Tibial nerve (tissue), 4 donors: ENCODE results near the gene FKBP8. TPM values are rescaled to one million over a fixed set of nuclear protein-coding genes. Genes with fewer than 3 reads are reported as not detected.

Experiments
- DNase-seq, 2 donors: peaks; one replicate each; pipeline ENCODE4 v3.0.0-alpha.2; 2019; ENCODE audit warnings: low spot score in 2 of 2
- H3K27ac ChIP-seq, 4 donors: fragments of 200-600 bp; sonication (generic) in 3 of 4; one replicate each; pipeline ENCODE4 v1.5.1; 2017 to 2019; ENCODE audit warnings: mild to moderate bottlenecking in 1 of 4
- H3K27me3 ChIP-seq, 2 donors: fragments of 200-600 bp; sonication (generic) in 1 of 2; one replicate each; pipeline versions ENCODE4 v1.5.1 to v1.6.0; 2017 to 2019
- H3K36me3 ChIP-seq, 3 donors: fragments of 200-600 bp; sonication (generic); one replicate each; pipeline ENCODE4 v1.5.1; 2018 to 2019
- H3K4me1 ChIP-seq, 4 donors: fragments of 200-600 bp; sonication (generic) in 3 of 4; one replicate each; pipeline ENCODE4 v1.5.1; 2017 to 2019
- H3K4me3 ChIP-seq, 4 donors: fragments of 200-600 bp; sonication (generic) in 3 of 4; one replicate each; pipeline ENCODE4 v1.5.1; 2017 to 2019; ENCODE audit warnings: mild to moderate bottlenecking in 1 of 4, moderate library complexity in 1 of 4
- H3K9me3 ChIP-seq, 4 donors: fragments of 200-600 bp; sonication (generic) in 3 of 4; one replicate each; pipeline ENCODE4 v1.5.1; 2017 to 2019
- EP300 ChIP-seq, 2 donors: sonication (generic); formaldehyde crosslinking; IDR thresholded peaks; one replicate each; pipeline ENCODE4 v1.6.1; 2017; ENCODE audit warnings: antibody characterized with exemption in 2 of 2, mild to moderate bottlenecking in 1 of 2
- POLR2A ChIP-seq, 2 donors: fragments of 450-650 bp; IDR thresholded peaks; one replicate each; pipeline ENCODE4 v1.6.1; 2017; ENCODE audit warnings: antibody characterized with exemption in 2 of 2, mild to moderate bottlenecking in 2 of 2, moderate library complexity in 2 of 2
- WGBS, 2 donors: methylation state at CpG; one replicate each; pipeline ENCODE4 v1.1.5; 2018; 5-methylcytosine and 5-hydroxymethylcytosine counted together
- total RNA-seq, 4 donors: library from RNA; depleted of rRNA; stranded (reverse); fragments of >200 nt; gene quantifications; one replicate each; pipeline ENCODE4 v1.1.0, GENCODE V29; 2016
- TF ChIP-seq, protein P1 (sequence below), 5 experiments: fragments of 200-600 bp in 3 of 5; fragments of 450-650 bp in 2 of 5; sonication (generic) in 3 of 5; IDR thresholded peaks; one replicate each; pipeline ENCODE4 v1.5.1; 2016 to 2019; ENCODE audit warnings: antibody characterized with exemption in 5 of 5, mild to moderate bottlenecking in 3 of 5, moderate library complexity in 2 of 5

The FKBP8 gene
- total RNA-seq, 4 donors from 2014 or later: 391 to 451 (median 434) TPM

DNA sequence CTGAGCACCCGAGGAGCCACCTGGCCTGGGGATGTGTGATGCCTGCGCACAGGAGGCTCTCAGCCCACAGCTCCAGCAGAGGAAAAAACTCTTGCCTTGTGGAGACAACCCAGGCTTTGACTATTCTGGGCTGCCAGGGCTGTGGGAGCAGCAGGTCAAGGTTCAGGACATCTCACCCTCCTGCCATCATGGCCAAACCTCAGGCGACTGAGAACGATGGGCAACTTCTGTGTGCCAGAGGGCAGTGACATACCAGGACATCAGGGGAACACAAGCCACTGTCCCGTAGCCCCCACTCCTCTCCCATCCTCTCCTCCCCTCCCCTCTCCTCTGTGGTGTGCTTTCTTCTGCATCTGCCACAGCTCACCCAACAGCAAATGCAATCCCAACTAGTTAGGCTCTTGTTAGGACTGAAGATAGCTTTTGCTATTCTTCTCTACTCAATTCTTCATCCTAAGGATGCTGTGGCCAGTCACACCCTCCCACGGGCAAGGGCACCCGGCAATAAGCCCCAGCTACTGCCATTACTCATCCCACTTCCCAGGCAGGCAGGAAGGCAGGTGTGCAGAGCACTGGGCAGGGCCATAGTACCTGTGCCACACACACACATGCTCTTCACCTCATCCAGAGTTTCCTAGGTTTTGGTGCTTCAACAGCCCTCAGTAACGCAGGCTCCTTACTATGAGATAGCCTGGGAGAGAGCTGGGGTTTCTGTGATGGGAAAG lies 38.3 kb downstream of the FKBP8 start:
- Histone ChIP-seq H3K27ac (peak overlapping the region in 3 of 4 donors; percentile 40 to 78 (median 58)), H3K4me1 (peaks cover 0 to 99% (median 83%) of the 10 kb centered on the region in 4 donors), H3K27me3 (no peaks in the 10 kb centered on the region), H3K36me3 (no peaks in the 10 kb centered on the region), H3K4me3 (no peak overlapping the region), H3K9me3 (no peaks in the 10 kb centered on the region)
- 62 to 65% methylated on average over 8 of the region's 8 CpGs for WGBS, 2 donors
- no peak for DNase-seq
- no peak for TF ChIP-seq EP300 (IDR thresholded peaks at IDR 0.05)
- TF ChIP-seq, protein P1, sequence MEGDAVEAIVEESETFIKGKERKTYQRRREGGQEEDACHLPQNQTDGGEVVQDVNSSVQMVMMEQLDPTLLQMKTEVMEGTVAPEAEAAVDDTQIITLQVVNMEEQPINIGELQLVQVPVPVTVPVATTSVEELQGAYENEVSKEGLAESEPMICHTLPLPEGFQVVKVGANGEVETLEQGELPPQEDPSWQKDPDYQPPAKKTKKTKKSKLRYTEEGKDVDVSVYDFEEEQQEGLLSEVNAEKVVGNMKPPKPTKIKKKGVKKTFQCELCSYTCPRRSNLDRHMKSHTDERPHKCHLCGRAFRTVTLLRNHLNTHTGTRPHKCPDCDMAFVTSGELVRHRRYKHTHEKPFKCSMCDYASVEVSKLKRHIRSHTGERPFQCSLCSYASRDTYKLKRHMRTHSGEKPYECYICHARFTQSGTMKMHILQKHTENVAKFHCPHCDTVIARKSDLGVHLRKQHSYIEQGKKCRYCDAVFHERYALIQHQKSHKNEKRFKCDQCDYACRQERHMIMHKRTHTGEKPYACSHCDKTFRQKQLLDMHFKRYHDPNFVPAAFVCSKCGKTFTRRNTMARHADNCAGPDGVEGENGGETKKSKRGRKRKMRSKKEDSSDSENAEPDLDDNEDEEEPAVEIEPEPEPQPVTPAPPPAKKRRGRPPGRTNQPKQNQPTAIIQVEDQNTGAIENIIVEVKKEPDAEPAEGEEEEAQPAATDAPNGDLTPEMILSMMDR (IDR thresholded peaks at IDR 0.05): no peak
- TF ChIP-seq POLR2A (IDR thresholded peaks at IDR 0.05): no peak

DNA sequence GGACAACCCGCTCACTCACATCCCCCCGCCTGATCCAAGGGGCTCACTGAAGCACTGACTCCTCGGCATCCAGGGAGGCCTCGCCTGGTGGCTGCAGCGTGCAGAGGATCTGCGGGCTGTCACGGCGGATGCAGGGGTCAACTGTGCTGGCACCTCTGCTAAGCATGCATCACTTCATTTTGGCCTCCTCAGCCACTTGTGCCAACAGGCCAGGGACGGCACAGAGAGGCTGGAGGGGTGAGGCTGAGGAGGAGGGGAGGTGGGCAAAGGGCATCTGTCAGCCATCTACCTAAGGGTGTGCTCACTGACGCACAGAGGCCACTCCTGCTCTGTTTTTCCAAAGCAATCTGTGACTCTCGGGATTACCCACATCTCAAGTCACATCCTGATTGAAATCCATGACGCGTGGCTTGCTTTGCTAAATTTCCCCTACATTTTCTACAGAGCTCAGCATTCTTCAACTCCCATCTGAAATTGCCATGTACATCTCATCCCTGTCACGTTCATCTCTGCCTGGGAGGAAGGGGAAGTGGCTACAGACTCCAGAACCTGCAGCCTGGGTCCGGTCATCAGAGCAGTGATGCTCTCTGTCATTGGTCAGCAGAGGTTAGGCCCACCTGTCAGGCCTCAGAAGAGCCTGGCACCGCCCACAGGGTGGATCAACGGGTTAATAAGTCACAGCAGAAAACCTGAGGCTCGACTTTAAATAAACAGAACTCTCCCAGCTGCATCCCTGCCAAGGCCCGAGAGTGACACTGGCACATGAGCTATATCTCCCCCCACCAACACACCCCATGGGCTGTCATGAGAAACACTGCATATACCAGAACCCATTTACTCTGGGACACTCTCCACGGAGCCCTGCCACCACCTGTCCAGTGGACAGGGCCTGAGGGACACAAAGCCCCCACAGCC lies 39.1 kb downstream of the FKBP8 start:
- TF ChIP-seq EP300 (IDR thresholded peaks at IDR 0.05) (peak; percentile 45 to 73), POLR2A (IDR thresholded peaks at IDR 0.05) (no peak)
- WGBS, 2 donors: 64 to 66% methylated on average over 17 to 18 of the region's 20 CpGs
- peak overlapping the region in 3 of 4 donors; percentile 58 to 78 (median 67) for H3K27ac ChIP-seq

DNA sequence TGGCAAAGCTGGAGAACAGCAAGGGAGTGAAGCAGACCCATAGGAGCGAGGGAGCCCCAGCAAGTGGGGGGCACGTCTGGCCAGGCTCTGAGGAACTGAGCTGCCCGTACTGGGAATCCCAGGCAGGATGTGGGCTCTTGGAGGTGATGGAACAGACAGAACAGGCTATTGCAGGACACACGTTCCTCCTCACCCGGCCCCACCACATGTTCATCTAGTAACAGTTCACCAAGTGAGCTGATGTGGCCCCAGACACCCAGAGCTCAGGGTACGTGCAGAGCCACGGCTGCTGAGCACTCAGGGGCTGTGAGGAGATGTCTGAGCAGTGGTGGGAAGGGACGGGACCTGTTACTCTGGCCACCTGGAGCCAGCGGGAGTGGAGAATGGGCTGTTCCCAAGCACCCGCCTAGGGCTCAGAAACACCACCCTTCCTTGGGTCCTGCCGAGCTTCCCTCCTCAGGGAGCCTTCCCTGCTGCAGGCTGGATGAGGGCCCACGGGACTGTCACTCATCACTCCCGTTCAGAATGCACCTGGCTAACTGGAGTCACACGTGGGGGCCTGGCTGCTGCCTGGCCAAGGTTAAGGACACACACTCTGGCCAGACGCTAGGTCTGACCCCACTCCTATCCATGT lies 39.9 kb downstream of the FKBP8 start:
- Histone ChIP-seq H3K9me3 (no peaks in the 10 kb centered on the region), H3K27me3 (no peaks in the 10 kb centered on the region), H3K4me1 (peaks cover 0 to 100% (median 93%) of the 10 kb centered on the region in 4 donors), H3K4me3 (no peak overlapping the region), H3K36me3 (no peaks in the 10 kb centered on the region), H3K27ac (peak overlapping the region in 3 of 4 donors; percentile 58 to 67 (median 64))
- DNase-seq: no peak
- no peak for TF ChIP-seq POLR2A (IDR thresholded peaks at IDR 0.05)
- TF ChIP-seq, protein P1 (IDR thresholded peaks at IDR 0.05): no peak
- no peak for TF ChIP-seq EP300 (IDR thresholded peaks at IDR 0.05)
- 75 to 76% methylated on average over 10 to 11 of the region's 15 CpGs for WGBS, 2 donors

More for the DNA sequence above, 39.1 kb downstream of the FKBP8 start:
- Histone ChIP-seq H3K9me3 (no peaks in the 10 kb centered on the region), H3K4me3 (no peak overlapping the region), H3K36me3 (no peaks in the 10 kb centered on the region), H3K27me3 (no peaks in the 10 kb centered on the region), H3K4me1 (peaks cover 0 to 99% (median 90%) of the 10 kb centered on the region in 4 donors)
- no peak for DNase-seq

DNA sequence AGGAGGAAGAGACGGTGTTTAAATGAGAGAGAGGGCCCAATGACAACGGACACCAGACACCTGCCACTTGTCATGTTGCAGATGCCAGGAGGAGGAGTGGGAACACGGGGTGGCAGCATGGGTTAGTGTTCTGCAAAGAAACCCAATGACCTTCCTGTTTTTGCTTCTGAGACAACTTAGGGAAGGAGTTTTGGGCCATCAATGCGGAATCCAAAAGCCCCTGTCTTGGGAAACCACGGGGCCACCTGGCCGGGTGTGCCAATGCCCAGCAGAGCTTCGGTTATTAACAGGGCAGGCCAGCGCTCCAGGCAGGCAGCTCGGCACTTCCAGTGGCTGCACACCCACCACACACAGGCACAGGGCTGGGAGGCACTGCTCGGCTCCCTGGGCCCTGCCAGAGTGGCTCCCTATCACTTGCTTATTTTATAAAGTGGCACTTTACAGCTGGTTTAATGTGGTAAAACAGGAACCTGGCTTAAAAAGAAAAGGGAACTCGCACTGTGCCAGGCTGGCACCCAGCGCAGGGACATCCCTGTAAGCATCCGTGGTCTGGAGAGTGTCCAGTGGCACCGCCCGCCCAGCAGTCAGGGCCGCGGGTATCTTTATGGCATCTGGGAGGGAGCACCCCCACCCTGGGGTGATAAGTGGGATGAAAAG lies 40.6 kb downstream of the FKBP8 start:
- Histone ChIP-seq H3K4me1 (peaks cover 0 to 100% (median 90%) of the 10 kb centered on the region in 4 donors), H3K27ac (peak overlapping the region in 3 of 4 donors; percentile 58 to 82 (median 67)), H3K27me3 (no peaks in the 10 kb centered on the region), H3K4me3 (no peak overlapping the region), H3K36me3 (no peaks in the 10 kb centered on the region), H3K9me3 (no peaks in the 10 kb centered on the region)
- no peak for DNase-seq
- TF ChIP-seq EP300 (IDR thresholded peaks at IDR 0.05): no peak
- no peak for TF ChIP-seq POLR2A (IDR thresholded peaks at IDR 0.05)
- TF ChIP-seq, protein P1 (IDR thresholded peaks at IDR 0.05): no peak
- WGBS, 2 donors: 63 to 72% methylated on average over 16 of the region's 17 CpGs

DNA sequence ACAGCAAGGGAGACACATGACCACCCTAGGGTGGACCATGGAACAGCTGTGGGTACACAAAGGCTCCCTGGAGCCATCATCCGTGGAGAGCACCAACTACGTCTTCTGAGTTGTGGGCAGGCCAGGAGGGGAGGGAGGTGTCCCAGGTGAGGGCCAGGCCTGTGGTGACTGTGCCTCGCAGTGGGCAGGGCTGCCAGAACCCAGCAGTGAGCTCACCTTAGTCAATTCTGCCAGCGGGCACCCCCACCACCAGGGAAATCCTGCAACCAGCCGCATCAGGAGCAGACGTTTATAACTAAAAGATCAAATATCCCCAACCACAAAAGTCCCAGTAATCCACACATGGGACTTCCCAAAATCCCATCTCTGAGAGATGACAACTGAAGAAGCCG lies 41.1 kb downstream of the FKBP8 start:
- peaks cover 0 to 97% (median 85%) of the 10 kb centered on the region in 4 donors for H3K4me1 ChIP-seq
- 68 to 74% methylated on average over 6 of the region's 7 CpGs for WGBS, 2 donors

More for the DNA sequence above, 41.1 kb downstream of the FKBP8 start:
- no peak for DNase-seq
- no peaks in the 10 kb centered on the region for H3K36me3 ChIP-seq
- H3K9me3 ChIP-seq: no peaks in the 10 kb centered on the region
- H3K27me3 ChIP-seq: no peaks in the 10 kb centered on the region
- TF ChIP-seq POLR2A (IDR thresholded peaks at IDR 0.05): no peak
- TF ChIP-seq EP300 (IDR thresholded peaks at IDR 0.05): no peak
- TF ChIP-seq, protein P1 (IDR thresholded peaks at IDR 0.05): no peak
- peak overlapping the region in 3 of 4 donors; percentile 47 to 82 (median 67) for H3K27ac ChIP-seq
- H3K4me3 ChIP-seq: no peak overlapping the region
